BJ (cell line): ENCODE data around the gene LIM2. TPM values are rescaled to one million over a fixed set of nuclear protein-coding genes. Genes with fewer than 3 reads are reported as not detected.

ENCODE experiments used
- CTCF ChIA-PET: fragments of 350-600 bp; formaldehyde crosslinking; extraction: SDS; loops from one replicate; lab custom pipeline; 2021; ENCODE audit warnings: antibody characterized with exemption, inconsistent platforms; lab: Yijun Ruan, JAX
- POLR2A ChIA-PET: fragments of 300-600 bp; sonication (Branson Sonifier 250); formaldehyde crosslinking; extraction: SDS; loops from one replicate; lab custom pipeline; 2021; ENCODE audit warnings: antibody characterized with exemption; lab: Charles Lee
- DNase-seq: peaks from one replicate; pipeline ENCODE4 v3.0.0-alpha.2; 2011; ENCODE audit warnings: low read depth
- H3K27me3 ChIP-seq: 2 replicates; pipeline ENCODE4 v1.6.0; 2011; ENCODE audit warnings: low read length; ENCODE audit not compliant: control insufficient read depth, insufficient read depth
- H3K36me3 ChIP-seq: 2 replicates; pipeline ENCODE4 v1.5.1; 2011; ENCODE audit warnings: low read length; ENCODE audit not compliant: control insufficient read depth, insufficient read depth
- H3K4me3 ChIP-seq: 2 replicates; pipeline ENCODE4 v1.5.1; 2011; ENCODE audit warnings: low read depth, mild to moderate bottlenecking, control low read depth, low read length
- CTCF ChIP-seq: IDR thresholded peaks from 2 replicates; pipeline ENCODE4 v1.5.1; 2011; ENCODE audit warnings: low read depth, mild to moderate bottlenecking, control low read depth, inconsistent platforms, low read length, moderate library complexity; ENCODE audit not compliant: insufficient read depth
- polyA plus RNA-seq: library from polyadenylated mRNA; depleted of rRNA; stranded (reverse); fragments of >200 nt; gene quantifications from 2 replicates; pipeline ENCODE4 v1.2.3, GENCODE V29; 2011

Gene LIM2
- polyA plus RNA-seq, 1 experiment = not detected

GRCh38 chr19:51396175-51396574, 8.4 kb upstream of the LIM2 start:
- no peak for TF ChIP-seq CTCF

GRCh38 chr19:51394050-51394836, 6.5 kb upstream of the LIM2 start:
- peak overlapping the region; percentile 46 for H3K4me3 ChIP-seq
- peak; percentile 97 for DNase-seq
- ChIA-PET CTCF (interaction anchor here (1.0 kb wide), 2 partner anchors 30 to 55 kb away, joined by 3 to 4 read pairs; no protein-coding TSS in a partner anchor), POLR2A (no interaction called here)
- H3K36me3 ChIP-seq = no peaks in the 10 kb centered on the region
- TF ChIP-seq CTCF = 0 out of 2 replicates have a peak, but pooled peaks have one; percentile 2
- no peaks in the 10 kb centered on the region for H3K27me3 ChIP-seq

More at GRCh38 chr19:51396175-51396574, 8.4 kb upstream of the LIM2 start:
- no peak for DNase-seq
- Histone ChIP-seq H3K36me3 (no peaks in the 10 kb centered on the region), H3K4me3 (no peak overlapping the region), H3K27me3 (no peaks in the 10 kb centered on the region)
- ChIA-PET POLR2A (no interaction called here), CTCF (interaction anchor here (1.3 to 4.1 kb wide), 2 partner anchors 22 to 43 kb away, joined by 3 to 16 read pairs; partner anchors contain the start of gene SIGLEC10)

GRCh38 chr19:51392701-51393100, 4.9 kb upstream of the LIM2 start:
- no peak for TF ChIP-seq CTCF
- ChIA-PET POLR2A (no interaction called here), CTCF (interaction anchor here (0.6 kb wide), 1 partner anchor 31 kb away, joined by 3 read pairs; no protein-coding TSS in a partner anchor)
- no peak overlapping the region for H3K4me3 ChIP-seq
- no peak for DNase-seq
- no peaks in the 10 kb centered on the region for H3K27me3 ChIP-seq
- H3K36me3 ChIP-seq = no peaks in the 10 kb centered on the region

GRCh38 chr19:51391073-51391611, 3.4 kb upstream of the LIM2 start:
- Histone ChIP-seq H3K27me3 (no peaks in the 10 kb centered on the region), H3K4me3 (no peak overlapping the region), H3K36me3 (no peaks in the 10 kb centered on the region)
- DNase-seq = no peak
- ChIA-PET CTCF (no interaction called here), POLR2A (no interaction called here)
- no peak for TF ChIP-seq CTCF

- no peak for DNase-seq
- ChIA-PET POLR2A (no interaction called here), CTCF (interaction anchor here (1.0 kb wide), 1 partner anchor 39 kb away, joined by 3 read pairs; no protein-coding TSS in a partner anchor)
- no peak overlapping the region for H3K4me3 ChIP-seq
- H3K36me3 ChIP-seq = no peaks in the 10 kb centered on the region
- no peak for TF ChIP-seq CTCF
- H3K27me3 ChIP-seq = 0 out of 2 replicates have a peak, but pooled peaks cover 2% of the 10 kb centered on the region
Observed at GRCh38 chr19:51389143-51389542, 1.4 kb upstream of the LIM2 start.
